HuH-7 (cell line): ENCODE results near the gene MTA2.
"Not testable (repeated sequence)": the region's sequence is repeated elsewhere in the genome, so short reads cannot be mapped to it uniquely, and the experiment has no call there.

Source experiments
- DNase-seq: peaks from one replicate; pipeline ENCODE4 v3.0.0; 2011; ENCODE audit warnings: low spot score

MTA2 gene

DNA sequence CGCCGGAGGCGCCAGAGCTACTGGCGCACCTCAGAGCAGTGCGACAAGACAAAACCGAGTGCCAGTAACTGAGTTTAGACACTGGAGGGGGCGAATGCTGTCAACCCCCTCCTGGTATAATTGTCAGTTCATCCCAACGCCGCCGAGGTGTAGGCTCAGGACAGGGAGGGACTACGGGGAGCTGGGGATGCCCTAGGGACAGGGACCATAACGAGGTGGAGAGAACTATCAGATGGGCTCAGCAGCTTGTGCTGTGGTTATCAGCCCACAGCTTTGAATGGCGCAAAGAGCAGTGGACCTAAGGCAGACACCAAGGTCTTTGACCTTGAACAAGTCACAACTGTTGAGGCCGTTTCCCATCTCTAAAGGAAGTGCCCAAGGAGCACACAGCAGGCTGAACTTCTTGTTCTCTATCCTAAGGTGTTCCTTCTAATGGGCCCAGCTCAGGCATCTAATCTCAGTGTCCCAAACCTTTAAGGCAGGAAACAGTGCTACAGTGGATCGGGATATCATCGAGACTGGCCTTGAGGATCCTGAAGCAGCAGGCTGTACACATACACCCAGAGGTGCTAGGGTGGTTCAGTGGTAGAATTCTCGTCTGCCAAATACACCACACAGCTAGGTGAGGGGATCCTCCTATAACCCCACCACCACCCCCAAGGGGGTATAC lies 9.4 kb downstream of the MTA2 start:
- no peak for DNase-seq

DNA sequence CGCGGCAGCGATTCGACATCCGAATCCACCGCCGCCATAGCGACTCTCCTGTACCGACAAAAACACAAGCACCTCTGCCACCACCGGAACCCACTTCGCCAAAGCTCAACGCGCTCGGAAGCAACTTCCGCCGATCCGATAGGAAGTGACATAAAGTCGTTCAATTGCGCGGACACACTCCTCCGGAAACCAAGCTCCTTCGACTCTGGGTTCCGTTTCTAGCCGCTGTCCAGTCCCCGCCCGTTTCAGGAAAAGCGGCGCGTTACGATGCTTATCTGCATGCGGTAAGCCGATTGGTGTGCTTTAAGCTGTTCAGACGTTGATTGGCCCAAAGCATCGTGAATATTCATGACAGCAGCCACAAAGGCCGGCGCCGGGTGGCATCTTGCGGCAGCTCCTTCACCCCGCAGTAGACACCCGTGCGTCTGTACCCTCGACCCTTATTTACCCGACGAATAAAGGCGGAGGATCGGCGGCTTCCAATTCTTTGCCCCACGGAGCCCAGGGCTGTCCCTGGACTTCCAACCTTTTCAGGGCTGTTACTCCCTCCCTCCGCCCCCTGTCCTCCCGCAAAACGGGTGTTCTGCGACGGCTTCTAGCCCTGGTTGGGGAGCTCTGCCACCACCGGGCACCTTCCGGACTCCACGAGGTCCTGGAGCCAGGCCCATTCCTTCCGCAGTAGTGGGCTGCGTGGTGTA lies 10.1 kb downstream of the MTA2 start, which contains the start of gene TUT1:
Gene TUT1, minus strand, starts transcription at position 76 of the 698 bp plus-strand sequence. Its CDS starts 38 bp downstream, at position 38.
- peak; percentile 81 for DNase-seq

DNA sequence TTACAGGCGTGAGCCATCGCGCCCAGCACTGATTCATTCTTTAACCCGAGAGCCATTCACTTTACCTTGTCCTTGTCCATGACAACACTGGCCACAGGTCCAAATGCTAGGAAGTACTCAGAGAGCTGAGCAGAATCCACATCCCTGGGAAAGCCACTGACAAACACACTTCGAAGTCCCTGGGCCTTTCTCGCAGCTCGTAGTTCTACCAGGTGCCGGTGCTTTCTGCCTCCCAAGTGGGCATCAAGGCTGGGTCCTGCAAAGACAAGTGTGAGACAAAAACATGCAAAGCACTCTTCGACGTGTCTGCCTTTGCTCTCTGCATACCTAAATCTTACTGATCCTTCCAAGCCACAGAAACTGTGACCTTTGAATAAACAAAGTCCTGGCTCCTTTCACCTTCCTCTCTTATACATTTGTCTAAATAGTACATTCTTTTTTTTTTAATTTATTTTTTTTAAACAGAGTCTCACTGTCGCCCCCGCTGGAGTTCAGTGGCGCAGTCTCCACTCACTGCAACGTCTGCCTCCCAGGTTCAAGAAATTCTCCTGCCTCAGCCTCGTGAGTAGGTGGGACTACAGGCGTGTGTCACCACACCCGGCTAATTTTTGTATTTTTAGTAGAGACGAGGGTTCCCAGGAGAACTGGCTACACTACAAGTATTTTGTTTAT lies 12.6 kb downstream of the MTA2 start:
- no peak for DNase-seq

DNA sequence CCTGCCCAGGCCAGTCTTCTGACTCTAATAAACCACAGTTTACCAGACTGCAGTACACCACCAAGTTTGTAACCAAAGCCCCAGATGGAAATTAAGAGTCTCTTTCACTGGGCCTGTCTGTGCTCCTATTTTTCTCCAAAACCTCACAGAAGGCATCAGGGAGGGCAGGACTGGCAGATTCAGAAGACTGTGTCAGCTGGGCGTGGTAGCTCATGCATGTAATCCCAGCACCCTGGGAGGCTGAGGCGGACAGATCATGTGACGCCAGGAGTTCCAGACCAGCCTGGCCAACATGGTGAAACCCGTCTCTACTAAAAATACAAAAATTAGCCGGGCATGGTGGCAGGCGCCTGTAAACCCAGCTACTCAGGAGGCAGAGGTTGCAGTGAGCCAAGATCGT lies 16.3 kb downstream of the MTA2 start:
- not testable (repeated sequence) for DNase-seq

DNA sequence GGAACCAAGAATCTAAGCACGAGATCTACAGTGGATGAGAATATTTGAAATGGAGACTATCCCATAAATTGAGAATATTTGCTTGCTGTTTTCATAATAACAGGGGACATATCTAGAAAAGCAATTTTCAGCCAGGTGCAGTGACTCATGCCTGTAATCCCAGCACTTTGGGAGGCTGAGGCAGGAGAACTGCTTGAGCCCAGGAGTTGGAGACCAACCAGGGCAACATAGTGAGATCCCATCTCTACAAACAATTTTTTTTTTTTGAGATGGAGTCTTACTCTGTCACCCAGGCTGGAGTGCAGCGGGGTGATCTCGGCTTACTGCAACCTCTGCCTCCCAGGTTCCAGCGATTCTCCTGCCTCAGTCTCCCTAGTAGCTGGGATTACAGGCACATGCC lies 19.9 kb downstream of the MTA2 start:
- not testable (repeated sequence) for DNase-seq

DNA sequence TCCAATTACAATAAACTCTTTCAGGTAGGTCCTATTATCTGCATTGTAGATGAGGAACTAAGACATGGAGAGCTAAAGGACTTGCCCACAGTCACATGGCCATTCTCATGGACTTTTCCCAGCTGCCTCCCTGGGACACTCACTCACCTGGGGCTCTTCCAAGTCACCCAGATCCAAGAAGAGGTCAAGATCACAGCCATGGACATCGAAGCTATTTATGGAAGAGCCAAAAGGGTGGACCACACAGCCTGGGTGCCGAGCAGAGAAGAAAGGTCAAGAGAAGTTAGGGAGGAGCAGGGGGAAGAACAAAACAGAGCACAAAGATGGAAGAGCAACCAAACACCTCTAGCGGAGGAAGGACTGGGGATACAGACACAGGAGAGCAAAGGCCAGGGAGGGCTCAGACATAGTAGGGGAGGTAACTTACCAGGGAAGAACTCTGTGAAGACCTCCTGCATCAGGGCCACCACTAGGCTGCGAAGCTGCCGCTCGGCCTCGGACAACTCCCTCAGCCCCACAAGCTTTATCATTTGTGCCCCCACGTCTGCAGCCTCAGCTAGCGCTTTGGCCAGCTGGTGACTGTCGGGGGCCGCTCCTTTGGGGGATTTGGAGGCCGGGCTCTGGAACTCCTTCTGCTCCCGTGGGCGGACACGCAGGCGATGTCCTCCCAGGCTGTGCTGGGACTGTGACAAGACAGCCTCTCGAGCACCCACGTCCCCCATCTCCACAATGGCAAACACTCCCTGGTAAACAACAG lies 20.5 kb downstream of the MTA2 start:
- DNase-seq, result no peak

DNA sequence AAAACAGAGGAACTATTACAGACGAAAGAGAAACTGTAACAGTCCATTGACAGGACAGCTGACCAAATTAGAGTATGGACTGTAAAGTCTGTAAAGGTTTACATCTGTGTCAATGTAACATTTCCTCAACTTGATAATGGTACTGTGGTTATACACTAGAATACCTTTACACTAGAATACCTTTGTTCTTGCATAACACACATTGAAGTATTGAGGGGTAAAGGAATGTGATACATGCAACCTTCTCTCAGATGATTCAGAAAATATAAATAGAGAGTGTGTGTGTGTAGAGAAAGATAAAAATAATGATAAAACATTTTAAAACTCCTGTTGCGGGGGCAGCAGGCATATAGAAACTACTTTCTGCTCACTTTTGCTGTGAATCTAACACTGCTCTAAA lies 22.4 kb downstream of the MTA2 start:
- DNase-seq, result no peak

DNA sequence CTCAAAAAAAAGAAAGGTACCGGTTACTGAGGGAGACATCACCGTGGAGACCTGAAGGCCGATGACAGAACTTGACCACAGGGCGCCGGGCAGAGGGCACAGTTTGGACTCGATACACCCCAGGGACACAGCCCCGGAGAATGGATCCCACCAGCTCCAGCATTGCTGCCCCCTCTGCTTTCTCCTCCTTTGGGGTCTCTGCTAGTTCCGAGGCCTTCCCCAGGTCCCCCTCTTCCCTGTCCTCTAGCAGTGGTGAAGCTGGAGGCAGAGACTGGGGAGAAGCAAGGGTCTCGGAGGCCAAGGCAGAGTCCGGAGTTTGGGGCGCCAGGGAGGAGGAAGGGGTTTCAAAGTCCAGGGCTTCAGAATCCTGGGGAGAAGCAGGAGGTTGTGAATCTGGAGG lies 23.1 kb downstream of the MTA2 start:
- no peak for DNase-seq

DNA sequence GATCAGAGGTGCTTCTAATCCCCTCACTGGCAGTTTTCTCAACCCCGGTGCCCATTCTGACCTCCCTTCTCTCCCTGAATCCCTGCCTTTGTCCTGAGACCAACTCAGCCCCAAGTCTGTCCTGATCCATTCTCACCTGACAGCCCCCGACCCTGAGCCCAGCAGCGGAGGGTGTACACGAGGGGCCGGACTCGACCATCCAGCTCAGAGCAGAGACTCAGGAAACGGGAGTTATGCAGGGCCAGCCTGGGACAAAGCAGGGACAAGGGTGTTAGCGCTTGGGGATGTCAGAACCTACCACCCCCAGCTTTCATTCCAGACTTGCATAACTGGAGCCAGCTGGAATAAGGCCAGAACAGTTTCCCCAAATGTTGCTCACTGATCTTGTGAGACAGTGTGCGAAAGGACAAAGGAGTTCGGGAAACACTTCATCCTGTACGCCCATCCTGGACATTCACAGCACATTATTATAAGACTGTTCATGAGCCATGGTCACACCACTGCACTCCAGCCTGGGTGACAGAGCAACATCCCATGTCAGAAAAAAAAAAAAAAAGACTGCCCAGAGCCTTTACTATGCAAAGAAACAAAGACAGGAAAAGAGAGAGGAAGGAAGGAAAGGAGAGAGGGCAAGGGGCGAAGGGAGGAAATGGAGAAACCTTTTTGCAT lies 24.5 kb downstream of the MTA2 start:
- no peak for DNase-seq

DNA sequence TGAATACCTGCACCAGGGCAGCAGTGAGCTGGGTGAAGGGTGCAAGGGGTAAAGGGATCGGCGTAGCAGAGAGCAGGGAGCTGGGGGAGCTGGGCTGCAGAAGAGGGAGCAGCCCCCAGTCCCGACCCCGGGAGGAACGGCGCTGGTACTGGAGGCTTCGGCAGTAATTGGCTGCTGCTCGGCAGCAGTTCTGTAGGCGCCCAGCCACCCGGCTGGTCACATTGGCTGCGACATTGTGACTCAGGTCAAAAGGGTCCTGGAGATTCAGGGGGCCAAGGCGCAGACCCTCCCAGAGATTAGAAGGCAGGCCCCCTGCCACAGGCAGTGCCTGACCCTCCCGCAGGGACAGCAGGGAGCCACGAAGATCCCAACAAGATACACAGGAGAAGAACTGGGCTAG lies 25.8 kb downstream of the MTA2 start:
- DNase-seq, result no peak

DNA sequence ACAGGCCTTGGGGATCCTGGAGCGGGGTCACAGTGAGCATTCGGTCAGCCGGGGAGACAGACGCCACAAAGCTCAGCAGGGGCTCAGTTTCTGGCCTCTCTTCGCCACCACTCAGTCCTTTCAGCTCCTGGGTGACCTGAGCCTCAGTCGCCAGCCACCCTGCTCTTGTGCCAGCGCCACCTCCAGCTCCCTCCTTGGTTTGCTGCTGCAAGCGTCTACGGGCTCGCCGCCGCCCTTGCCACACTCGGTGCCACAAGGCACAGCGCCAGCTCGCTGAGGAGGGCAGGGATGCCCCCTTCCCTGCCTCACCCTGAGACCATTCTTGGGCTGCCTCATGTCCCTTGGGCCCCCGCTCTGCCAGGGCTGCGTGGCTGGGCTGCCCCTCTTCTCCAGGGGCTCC lies 26.5 kb downstream of the MTA2 start:
- DNase-seq, result no peak

DNA sequence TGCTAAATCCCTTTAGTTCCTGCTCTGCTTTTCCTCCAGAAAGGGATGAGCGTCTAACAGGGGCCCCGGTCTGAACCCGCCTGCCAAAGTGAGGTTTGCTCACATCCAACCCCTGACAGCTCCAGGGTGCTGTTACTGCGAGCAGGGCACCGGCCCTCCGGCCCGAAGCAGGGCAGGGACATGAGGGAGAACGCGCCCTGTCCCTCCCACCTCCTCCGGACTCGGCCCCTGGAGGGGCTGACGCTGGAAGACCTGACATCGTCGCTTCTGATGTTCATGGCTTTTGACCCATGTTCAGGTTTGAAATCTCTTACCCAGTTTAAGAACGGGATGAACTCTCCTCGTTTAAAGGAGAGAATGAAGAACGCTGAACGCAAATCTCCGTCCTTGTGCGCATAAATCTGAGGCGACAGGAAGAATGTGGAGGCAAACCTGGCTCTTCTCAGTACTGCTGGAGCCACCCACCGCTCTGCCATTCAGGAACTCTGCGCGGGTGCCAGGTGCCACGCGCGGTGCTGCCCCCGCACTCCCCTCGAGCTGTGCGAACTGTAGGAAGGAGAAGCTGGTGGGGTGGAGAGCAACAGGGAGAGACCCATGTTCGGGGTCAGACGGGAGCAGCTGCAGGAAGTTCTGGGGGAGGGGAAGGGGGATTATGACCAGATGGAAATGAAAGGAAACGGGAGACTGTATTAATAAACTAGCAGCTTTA lies 27.1 kb downstream of the MTA2 start:
- no peak for DNase-seq

DNA sequence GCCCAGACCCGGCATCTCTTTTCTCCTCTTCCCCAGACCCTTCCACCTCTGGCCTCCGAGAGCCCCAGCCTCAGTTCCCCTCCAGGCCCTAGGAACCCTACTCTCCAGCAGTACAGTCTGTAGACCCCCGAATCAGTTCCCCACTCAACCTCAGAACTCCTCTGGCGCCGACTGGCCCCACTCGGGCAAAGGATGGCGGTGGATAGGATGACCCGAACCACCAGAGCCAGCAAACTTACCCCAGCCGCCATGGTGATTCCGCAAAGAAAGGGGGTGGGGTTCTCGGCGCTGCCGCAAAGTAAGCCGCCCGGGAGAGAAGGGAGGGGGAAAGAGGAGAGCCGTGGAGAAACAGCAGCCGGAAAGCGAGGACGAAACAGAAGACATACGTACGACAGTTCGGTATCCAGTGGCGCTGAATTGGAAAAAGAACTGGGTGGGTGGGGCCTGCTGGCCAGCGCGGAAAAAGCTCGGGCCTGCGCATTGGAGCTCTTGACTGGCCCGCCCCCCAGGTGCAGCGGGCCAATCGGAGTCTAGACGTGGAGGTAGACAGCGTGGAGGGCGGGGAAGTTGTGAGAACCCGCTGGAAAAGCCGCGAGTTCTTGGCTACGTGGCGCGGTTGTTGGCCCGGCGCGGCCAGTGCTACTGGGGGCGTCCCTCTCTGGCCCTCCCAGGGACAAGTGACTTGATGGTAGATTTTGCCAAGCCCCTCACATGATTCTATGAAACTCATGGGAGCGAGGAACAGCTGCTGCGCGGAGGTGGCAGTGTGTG lies 27.9 kb downstream of the MTA2 start, which contains the start of gene EEF1G:
Gene EEF1G, minus strand, starts transcription at position 300 of the 771 bp plus-strand sequence. Its CDS starts 49 bp downstream, at position 251.
- DNase-seq, result peak; percentile 97

DNA sequence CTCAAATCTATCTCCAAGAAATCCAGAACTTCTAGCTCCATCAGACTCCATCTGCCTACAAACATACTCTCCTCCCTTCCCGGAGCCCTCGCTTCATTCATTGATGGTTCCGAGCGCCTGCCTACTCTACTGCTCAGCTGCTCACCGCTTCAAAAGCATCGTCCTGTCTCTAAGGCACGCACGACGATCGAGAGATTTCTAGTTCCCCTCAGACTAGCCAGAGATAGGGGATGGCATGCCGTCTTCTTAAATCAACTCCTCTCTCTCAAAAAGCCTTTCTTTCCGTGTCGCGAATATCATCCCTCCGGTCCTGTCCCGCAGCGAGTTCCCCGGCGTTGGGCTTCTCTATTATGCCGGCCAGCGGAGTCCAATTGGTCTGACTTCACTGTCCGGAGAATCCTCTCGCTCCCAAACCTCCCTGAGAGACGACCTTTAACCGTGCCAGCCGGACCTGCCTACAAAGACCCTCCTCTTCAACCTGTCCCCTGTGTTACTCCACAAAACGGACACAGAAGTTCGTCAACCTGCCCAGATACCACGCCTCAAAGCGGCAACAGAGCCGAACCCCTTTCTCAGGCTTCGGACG lies 28.6 kb downstream of the MTA2 start:
- no peak for DNase-seq

DNA sequence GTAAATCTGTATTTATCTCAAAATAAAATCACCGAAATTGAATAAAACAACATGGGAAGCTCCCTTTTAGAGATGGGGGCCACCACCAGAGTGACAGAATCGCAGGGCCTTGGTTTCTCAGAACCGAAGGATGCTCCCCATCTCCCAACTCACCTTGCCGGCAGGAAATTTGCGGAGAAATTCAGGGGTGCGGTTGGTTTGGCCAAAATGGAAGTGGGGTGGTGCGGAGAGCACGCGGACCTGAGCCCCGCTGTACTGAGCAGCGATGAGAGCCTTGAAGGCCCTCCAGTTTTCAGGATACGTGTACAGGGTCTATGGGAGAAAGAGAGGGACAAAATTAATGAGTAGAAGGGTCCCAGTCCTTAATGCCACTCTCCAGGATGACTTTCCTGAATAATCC lies 29.2 kb downstream of the MTA2 start:
- DNase-seq, result no peak

DNA sequence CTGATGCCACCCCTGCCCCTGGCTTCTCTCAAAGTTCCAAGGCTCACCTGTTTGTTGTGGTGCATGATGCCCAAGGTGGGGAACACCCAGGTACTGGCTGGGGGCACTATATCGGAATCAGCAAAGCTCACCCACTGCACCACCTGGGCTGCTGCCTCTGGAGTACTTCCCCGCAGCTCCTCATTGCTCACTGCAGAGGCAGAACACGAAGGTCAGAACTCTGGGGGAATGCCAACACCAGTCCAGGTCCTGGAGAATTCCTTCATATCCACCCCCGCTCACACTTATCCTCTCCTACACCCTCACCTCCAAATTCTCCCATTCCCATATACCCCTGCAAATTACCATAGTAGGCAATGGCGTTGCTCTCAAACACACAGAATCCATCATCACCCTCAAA lies 30.2 kb downstream of the MTA2 start:
- DNase-seq, result not testable (repeated sequence)

DNA sequence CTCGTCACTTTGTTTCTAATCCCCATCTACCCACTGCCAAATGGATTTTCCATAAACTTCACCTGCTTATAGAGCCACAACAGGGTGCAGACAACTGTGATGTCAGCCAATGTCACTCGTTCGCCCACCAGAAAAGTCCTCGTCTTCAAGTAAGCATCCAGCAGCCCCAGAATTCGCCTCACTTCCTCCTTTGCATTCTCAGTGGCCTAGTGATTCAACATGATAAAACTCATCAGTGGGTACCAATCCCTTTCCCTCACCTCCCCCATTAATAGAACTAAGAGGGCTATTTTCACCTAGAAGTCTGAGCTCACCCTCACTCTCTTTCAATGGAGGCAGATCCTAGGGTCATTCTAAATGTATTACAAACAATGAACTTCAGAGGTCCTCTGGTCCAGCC lies 30.8 kb downstream of the MTA2 start:
- not testable (repeated sequence) for DNase-seq

DNA sequence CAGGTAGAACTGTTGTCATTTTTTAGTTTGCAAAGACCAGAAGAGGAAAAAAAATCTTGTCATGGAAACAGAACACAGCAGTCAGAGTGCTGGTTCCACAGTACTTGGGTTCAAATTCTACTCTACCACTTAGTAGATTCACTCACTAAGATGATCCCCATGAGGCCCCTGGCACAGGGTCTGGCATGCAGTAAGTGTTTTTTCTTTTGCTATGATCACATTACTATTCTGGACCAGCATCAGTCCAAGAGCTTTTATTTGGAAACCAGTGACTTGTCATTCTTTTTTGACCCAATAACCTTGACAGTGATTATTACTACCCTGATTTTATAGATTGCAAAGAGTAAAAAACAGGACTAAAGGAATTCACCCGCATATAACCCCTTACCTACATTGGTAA lies 32.1 kb downstream of the MTA2 start:
- no peak for DNase-seq

DNA sequence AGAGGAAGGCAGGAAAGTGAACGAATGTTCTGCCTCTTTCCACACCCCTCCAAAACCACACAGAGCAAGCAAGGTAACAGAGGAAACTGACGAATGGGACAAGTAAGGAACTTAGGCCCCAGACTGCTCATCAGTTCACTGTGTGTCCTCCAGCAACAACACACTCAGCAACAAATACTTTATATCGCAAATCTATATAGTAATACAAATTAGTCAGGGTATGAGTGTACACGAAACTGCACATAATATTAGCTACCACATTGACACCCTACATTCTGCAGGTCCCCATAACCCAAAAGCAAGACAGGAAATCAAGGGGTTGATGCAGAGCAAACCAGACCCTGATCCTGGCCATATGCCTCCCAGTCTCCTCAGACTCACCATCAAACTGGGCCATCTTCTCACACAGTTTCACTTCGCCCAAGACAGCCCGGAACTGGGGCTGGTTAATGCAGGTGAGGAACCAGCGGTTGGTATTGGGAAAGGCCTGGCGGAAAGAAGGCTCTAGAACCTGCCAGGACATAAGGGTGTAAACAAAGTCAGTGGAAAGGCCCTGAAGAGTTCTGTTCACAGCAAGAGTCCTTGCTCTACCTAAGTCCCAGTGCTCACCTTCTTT lies 34.5 kb downstream of the MTA2 start:
- DNase-seq, result no peak

DNA sequence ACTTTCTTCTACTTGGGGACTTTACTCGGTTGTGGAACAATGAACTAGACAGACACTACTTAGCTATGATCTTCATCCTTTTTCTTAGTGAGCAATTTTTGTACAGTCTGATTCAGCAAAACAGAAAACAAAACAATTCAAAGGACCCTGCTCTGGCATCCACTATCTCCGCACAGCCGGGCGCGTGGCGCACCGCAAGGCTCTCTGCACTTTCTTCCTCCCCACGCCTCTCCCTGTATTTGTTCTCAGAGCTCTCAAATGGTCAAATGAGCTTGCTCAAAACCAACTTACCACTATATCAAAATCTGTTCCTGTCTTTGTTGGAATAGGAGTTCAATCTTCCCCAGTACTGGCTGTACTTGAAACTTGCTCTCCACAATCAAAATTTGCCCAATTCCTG lies 35.4 kb downstream of the MTA2 start:
- no peak for DNase-seq
